ENCODE data around the gene L1CAM. TPM values are rescaled to one million over a fixed set of nuclear protein-coding genes. Genes with fewer than 3 reads are reported as not detected.
A peak's percentile ranks its signal among the peaks of the same experiment; 100 is the strongest.

The L1CAM gene, protein sequence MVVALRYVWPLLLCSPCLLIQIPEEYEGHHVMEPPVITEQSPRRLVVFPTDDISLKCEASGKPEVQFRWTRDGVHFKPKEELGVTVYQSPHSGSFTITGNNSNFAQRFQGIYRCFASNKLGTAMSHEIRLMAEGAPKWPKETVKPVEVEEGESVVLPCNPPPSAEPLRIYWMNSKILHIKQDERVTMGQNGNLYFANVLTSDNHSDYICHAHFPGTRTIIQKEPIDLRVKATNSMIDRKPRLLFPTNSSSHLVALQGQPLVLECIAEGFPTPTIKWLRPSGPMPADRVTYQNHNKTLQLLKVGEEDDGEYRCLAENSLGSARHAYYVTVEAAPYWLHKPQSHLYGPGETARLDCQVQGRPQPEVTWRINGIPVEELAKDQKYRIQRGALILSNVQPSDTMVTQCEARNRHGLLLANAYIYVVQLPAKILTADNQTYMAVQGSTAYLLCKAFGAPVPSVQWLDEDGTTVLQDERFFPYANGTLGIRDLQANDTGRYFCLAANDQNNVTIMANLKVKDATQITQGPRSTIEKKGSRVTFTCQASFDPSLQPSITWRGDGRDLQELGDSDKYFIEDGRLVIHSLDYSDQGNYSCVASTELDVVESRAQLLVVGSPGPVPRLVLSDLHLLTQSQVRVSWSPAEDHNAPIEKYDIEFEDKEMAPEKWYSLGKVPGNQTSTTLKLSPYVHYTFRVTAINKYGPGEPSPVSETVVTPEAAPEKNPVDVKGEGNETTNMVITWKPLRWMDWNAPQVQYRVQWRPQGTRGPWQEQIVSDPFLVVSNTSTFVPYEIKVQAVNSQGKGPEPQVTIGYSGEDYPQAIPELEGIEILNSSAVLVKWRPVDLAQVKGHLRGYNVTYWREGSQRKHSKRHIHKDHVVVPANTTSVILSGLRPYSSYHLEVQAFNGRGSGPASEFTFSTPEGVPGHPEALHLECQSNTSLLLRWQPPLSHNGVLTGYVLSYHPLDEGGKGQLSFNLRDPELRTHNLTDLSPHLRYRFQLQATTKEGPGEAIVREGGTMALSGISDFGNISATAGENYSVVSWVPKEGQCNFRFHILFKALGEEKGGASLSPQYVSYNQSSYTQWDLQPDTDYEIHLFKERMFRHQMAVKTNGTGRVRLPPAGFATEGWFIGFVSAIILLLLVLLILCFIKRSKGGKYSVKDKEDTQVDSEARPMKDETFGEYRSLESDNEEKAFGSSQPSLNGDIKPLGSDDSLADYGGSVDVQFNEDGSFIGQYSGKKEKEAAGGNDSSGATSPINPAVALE
- 1.9 and 4.7 TPM in 2 replicates for total RNA-seq (2011; cell fraction: chromatin; rRNA removed; ENCODE audit: low replicate concordance)
- 1.1 and 2.7 TPM in 2 replicates for total RNA-seq (2011; cell fraction: nucleolus; rRNA removed)
- 1.5 and 1.8 TPM in 2 replicates for total RNA-seq (2011; cell fraction: nucleoplasm; rRNA removed)
- 0.09 and 0.24 TPM in 2 replicates for total RNA-seq (2014; rRNA removed)
- total RNA-seq (2014; rRNA removed; fragmentation: Illumina TruSeq; extraction: Trizol) = 0.10 and 0.40 TPM in 2 replicates
- 0.11 and 0.36 TPM in 2 replicates for total RNA-seq (2015; rRNA removed; fragmentation: Illumina TruSeq; extraction: Trizol)
- 0.29 and 0.86 TPM in 2 replicates for total RNA-seq (2021)
- 0.15 and 0.61 TPM in 2 replicates for polyA plus RNA-seq (2011; rRNA removed)
- 0.10 and 0.19 TPM in 2 replicates for polyA plus RNA-seq (2011; cell fraction: cytosol; rRNA removed)
- polyA plus RNA-seq (2011; cell fraction: nucleus; rRNA removed) = 1.4 and 1.7 TPM in 2 replicates
- polyA plus RNA-seq (2012) = 0.29 and 2.2 TPM in 2 replicates
- polyA plus RNA-seq (2014; fragmentation: Illumina TruSeq; extraction: Trizol) = 0.16 and 0.21 TPM in 2 replicates
- polyA plus RNA-seq (2014; fragmentation: Nextera tagmentation; extraction: Ambion mirVana) = not detected
- 0.62 TPM in 1 of 2 replicates, not detected in the other for polyA plus RNA-seq (2014; rRNA removed)
- polyA minus RNA-seq (2011; rRNA and poly(A)+ RNA removed) = 0.18 and 0.21 TPM in 2 replicates
- 3.5 TPM in 1 of 2 replicates, not detected in the other for polyA minus RNA-seq (2011; cell fraction: cytosol; rRNA and poly(A)+ RNA removed)
- 0.44 and 1.1 TPM in 2 replicates for polyA minus RNA-seq (2011; cell fraction: nucleus; rRNA and poly(A)+ RNA removed)
- percentile 12 among the genes with signal in this experiment for Bru-seq, nascent RNA
- not detected for BruChase-seq, experiment 1, labeled RNA remaining after a 2-hour chase
- not detected for BruChase-seq, experiment 2, labeled RNA remaining after a 6-hour chase
- long read RNA-seq, experiment 1, partial matches to known transcripts = 0 of 1 reads
- long read RNA-seq, experiment 1, other reads (novel, unspliced or antisense) = 1 of 1 reads
- long read RNA-seq, experiment 2 = 0 reads
- long read RNA-seq, experiment 3 = 0 reads

- H3K4me1 ChIP-seq (replicated peaks in 1 of 2; ENCODE audit: control insufficient read depth in 2 of 2, insufficient read depth in 2 of 2, low read length in 2 of 2) = peaks cover 10 to 53% of the 10 kb centered on the region in 2 experiments
- H3K4me3 ChIP-seq = no peak within 1 kb of the TSS
- no peaks in the 10 kb centered on the region for H3K9me3 ChIP-seq (replicated peaks; ENCODE audit: control insufficient read depth, insufficient read depth, low read depth, low read length)
- no peak within 1 kb of the TSS for H3K27ac ChIP-seq (ENCODE audit: extremely low read depth, low read depth, low read length)
- H3K9ac ChIP-seq (ENCODE audit: insufficient read depth in 1 of 2, low read depth in 2 of 2, low read length in 2 of 2) = peak within 1 kb of the TSS in 1 of 2 experiments; percentile 26; a peak in 1 of 4 replicates
- POLR2A ChIA-PET = interaction anchor here (0.6 kb wide), 2 partner anchors 19 to 929 kb away, joined by 3 read pairs; no protein-coding TSS in a partner anchor
- no peak within 1 kb of the TSS for H2AFZ ChIP-seq (ENCODE audit: low read depth, low read length)
- WGBS (ENCODE audit: insufficient coverage, low coverage, missing lambda C conversion rate) = 3% methylated on average over 18 of the region's 94 CpGs
- intact Hi-C loops (cut with micrococcal nuclease) = no loop called here
- no peaks in the 10 kb centered on the region for H3K36me3 ChIP-seq (ENCODE audit: control insufficient read depth, insufficient read depth, low read length)
- peaks cover 0 to 23% of the 10 kb centered on the region in 2 experiments; a peak in 2 of 5 replicates for H3K27me3 ChIP-seq (ENCODE audit: control insufficient read depth in 2 of 2, insufficient read depth in 2 of 2, low read length in 2 of 2)
- no peak for FAIRE-seq
- H3K79me2 ChIP-seq (ENCODE audit: control insufficient read depth, insufficient read depth, low read length) = no peaks in the 10 kb centered on the region
- no peak within 1 kb of the TSS for H3K4me2 ChIP-seq (ENCODE audit: insufficient read depth, low read length)
- BruUV-seq (replicated peaks) = no TSS peak
- peaks cover 6% of the 10 kb centered on the region; the same call in 1 of the 2 replicates for H4K20me1 ChIP-seq (replicated peaks; ENCODE audit: control insufficient read depth, insufficient read depth, low read length)
- no peaks in the 10 kb centered on the region for H3K9me1 ChIP-seq (ENCODE audit: control insufficient read depth, insufficient read depth, low read length)
- in situ Hi-C loops (cut with MboI) = no loop called here
- peak; percentile 71 for ATAC-seq
- peak; percentile 44 to 85 (median 80) for DNase-seq (ENCODE audit: extremely low read depth in 1 of 4, low spot score in 3 of 4)
- CTCF ChIA-PET (ENCODE audit: low intra/inter-chr PET ratio) = no interaction called here
- TF ChIP-seq VEZF1 (CRISPR knock-in tag; IDR thresholded peaks at IDR 0.05) (peak; percentile 77), CXXC5 (CRISPR knock-in tag; IDR thresholded peaks at IDR 0.05) (no peak), HMGN3 (IDR thresholded peaks at IDR 0.05; ENCODE audit: borderline replicate concordance, extremely low read depth, insufficient read length, low read depth, low read length) (no peak), POLR3A (IDR thresholded peaks at IDR 0.05; ENCODE audit: borderline replicate concordance, extremely low read depth, insufficient read depth, insufficient read length) (no peak), ARID1B (IDR thresholded peaks at IDR 0.05) (no peak), L3MBTL2 (IDR thresholded peaks at IDR 0.05) (no peak), ATF1 (CRISPR knock-in tag; IDR thresholded peaks at IDR 0.05) (no peak), ATF1 (tag; IDR thresholded peaks at IDR 0.05) (no peak), ZNF263 (CRISPR knock-in tag; IDR thresholded peaks at IDR 0.05; ENCODE audit: borderline replicate concordance) (peak; percentile 96)
These were observed at the start of gene L1CAM for GRCh38 chrX:153885968-153886903. Gene L1CAM (minus strand): TSS chrX:153886173. CDS start chrX:153875836, 10,337 bp downstream.

All from K562 (cell line).